Lower lobe of right lung (tissue), 2 donors: ENCODE results near the gene BOD1L2. TPM values are rescaled to one million over a fixed set of nuclear protein-coding genes. Genes with fewer than 3 reads are reported as not detected.

Experiments
- ATAC-seq, 2 donors: fragments of 200-7000 bp; cut with Tn5 transposase; one replicate each; pipeline ENCODE4 v1.9.1; 2020 to 2022; ENCODE audit warnings: mild to moderate bottlenecking in 2 of 2, moderate library complexity in 2 of 2
- DNase-seq: peaks from one replicate; pipeline ENCODE4 v3.0.0-alpha.2; 2020
- H3K27ac ChIP-seq: fragments of 200-600 bp; one replicate; pipeline ENCODE4 v1.8.0; 2022
- H3K27me3 ChIP-seq: fragments of 200-600 bp; one replicate; pipeline ENCODE4 v1.8.0; 2022; ENCODE audit warnings: low read depth
- H3K36me3 ChIP-seq: fragments of 200-600 bp; one replicate; pipeline ENCODE4 v1.8.0; 2022; ENCODE audit warnings: mild to moderate bottlenecking
- H3K4me1 ChIP-seq: fragments of 200-600 bp; one replicate; pipeline ENCODE4 v1.8.0; 2022
- H3K4me3 ChIP-seq: fragments of 200-600 bp; one replicate; pipeline ENCODE4 v1.8.0; 2022; ENCODE audit warnings: mild to moderate bottlenecking
- H3K9me3 ChIP-seq: fragments of 200-600 bp; one replicate; pipeline ENCODE4 v1.8.0; 2022
- CTCF ChIP-seq: fragments of 200-600 bp; IDR thresholded peaks from one replicate; pipeline ENCODE4 v1.8.0; 2022; ENCODE audit warnings: antibody characterized with exemption, mild to moderate bottlenecking
- intact Hi-C: fragments of 100-400 bp; cut with DNase I; formaldehyde crosslinking; loops from one replicate; pipeline ENCODE4 v1.11.0; 2022
- total RNA-seq: library from RNA; stranded (reverse); fragmentation: NEBNext Ultra II Directional; extraction: Animal tissue kit (Norgen Biotek cat#: 25700); gene quantifications from one replicate; pipeline ENCODE4 v1.2.1, GENCODE V29; 2021
- donor health status: DM: no; HTN: yes; CAD: no; lungs with severe emphysema.

Gene BOD1L2
- total RNA-seq, 1 donor from 2014 or later, result not detected

- no peaks in the 10 kb centered on the region for H3K4me1 ChIP-seq
- ATAC-seq (no peak), DNase-seq (no peak)
- H3K36me3 ChIP-seq, result no peaks in the 10 kb centered on the region
- no peak for TF ChIP-seq CTCF
- no peak overlapping the region for H3K4me3 ChIP-seq
- H3K27me3 ChIP-seq, result peaks cover 9% of the 10 kb centered on the region
- no peaks in the 10 kb centered on the region for H3K9me3 ChIP-seq
- intact Hi-C loops, result no loop called here
- H3K27ac ChIP-seq, result no peak overlapping the region
Measured at GRCh38 chr18:57116598-57117132, 30.2 kb upstream of the BOD1L2 start.

- ATAC-seq (no peak), DNase-seq (no peak)
- H3K4me3 ChIP-seq, result no peak overlapping the region
- TF ChIP-seq CTCF, result no peak
- no peak overlapping the region for H3K27ac ChIP-seq
- H3K36me3 ChIP-seq, result no peaks in the 10 kb centered on the region
- no peaks in the 10 kb centered on the region for H3K9me3 ChIP-seq
- H3K27me3 ChIP-seq, result peaks cover 33% of the 10 kb centered on the region
- intact Hi-C loops, result no loop called here
- no peaks in the 10 kb centered on the region for H3K4me1 ChIP-seq
Measured at GRCh38 chr18:57121542-57122112, 25.3 kb upstream of the BOD1L2 start.

- DNase-seq (no peak), ATAC-seq (no peak)
- Histone ChIP-seq H3K36me3 (no peaks in the 10 kb centered on the region), H3K4me3 (no peak overlapping the region), H3K27me3 (peaks cover 46% of the 10 kb centered on the region), H3K27ac (no peak overlapping the region), H3K9me3 (no peaks in the 10 kb centered on the region), H3K4me1 (no peaks in the 10 kb centered on the region)
- intact Hi-C loops, result no loop called here
- no peak for TF ChIP-seq CTCF
Measured at GRCh38 chr18:57122936-57123510, 23.9 kb upstream of the BOD1L2 start.

- no peak for DNase-seq
- intact Hi-C loops, result no loop called here
- no peaks in the 10 kb centered on the region for H3K36me3 ChIP-seq
- H3K27me3 ChIP-seq, result peaks cover 46% of the 10 kb centered on the region
- TF ChIP-seq CTCF, result no peak
- no peak overlapping the region for H3K27ac ChIP-seq
- H3K4me3 ChIP-seq, result no peak overlapping the region
- H3K9me3 ChIP-seq, result no peaks in the 10 kb centered on the region
- no peak for ATAC-seq
- H3K4me1 ChIP-seq, result no peaks in the 10 kb centered on the region
Measured at GRCh38 chr18:57125627-57126026, 21.3 kb upstream of the BOD1L2 start.

- TF ChIP-seq CTCF, result no peak
- no peak for ATAC-seq
- Histone ChIP-seq H3K4me3 (no peak overlapping the region), H3K36me3 (no peaks in the 10 kb centered on the region), H3K4me1 (no peaks in the 10 kb centered on the region), H3K27me3 (peaks cover 20% of the 10 kb centered on the region), H3K9me3 (no peaks in the 10 kb centered on the region), H3K27ac (no peak overlapping the region)
- intact Hi-C loops, result no loop called here
- no peak for DNase-seq
Measured at GRCh38 chr18:57128220-57128932, 18.5 kb upstream of the BOD1L2 start.
